HuH-7.5 (cell line): ENCODE data around the gene PIEZO2.
"Not testable (repeated sequence)": the region's sequence is repeated elsewhere in the genome, so short reads cannot be mapped to it uniquely, and the experiment has no call there.

Experiments used
- DNase-seq: peaks from one replicate; pipeline ENCODE4 v3.0.0; 2011; ENCODE audit warnings: low spot score

Gene PIEZO2

GRCh38 chr18:11149441-11150270 lies at the start of gene PIEZO2:
PIEZO2 (minus strand) TSS chr18:11149569; CDS start chr18:11148588, 981 bp downstream.
- DNase-seq = peak; percentile 91

DNA sequence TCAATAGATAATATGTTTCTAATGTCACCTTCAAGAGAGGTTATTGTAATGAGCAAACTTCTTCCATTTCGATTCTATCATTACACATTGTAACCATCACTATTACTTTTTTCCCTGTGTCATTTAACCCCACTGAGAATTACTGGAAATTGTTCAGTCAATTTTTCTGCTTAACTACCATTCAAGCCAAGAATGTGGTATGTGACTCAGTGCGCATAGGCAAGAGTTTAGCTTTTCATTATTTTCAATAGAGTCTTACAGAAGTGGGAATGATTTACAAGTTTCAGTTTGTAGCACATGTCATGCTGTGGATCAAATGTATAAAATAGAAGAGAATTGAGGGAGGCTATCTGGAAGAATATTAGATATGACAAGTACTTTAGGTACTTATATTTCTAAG lies 34.3 kb upstream of the PIEZO2 start:
- DNase-seq = no peak

DNA sequence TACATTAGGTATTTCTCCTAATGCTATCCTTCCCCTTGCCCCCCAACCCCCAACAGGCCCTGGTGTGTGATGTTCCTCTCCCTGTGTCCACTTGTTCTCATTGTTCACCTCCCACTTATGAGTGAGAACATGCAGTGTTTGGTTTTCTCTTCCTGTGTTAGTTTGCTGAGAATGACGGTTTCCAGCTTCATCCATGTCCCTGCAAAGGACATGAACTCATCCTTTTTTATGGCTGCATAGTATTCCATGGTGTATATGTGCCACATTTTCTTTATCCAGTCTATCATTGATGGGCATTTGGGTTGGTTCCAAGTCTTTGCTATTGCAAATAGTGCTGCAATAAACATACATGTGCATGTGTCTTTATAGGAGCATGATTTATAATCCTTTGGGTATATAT lies 32.3 kb upstream of the PIEZO2 start:
- DNase-seq = not testable (repeated sequence)

GRCh38 chr18:11179959-11180519 lies 30.7 kb upstream of the PIEZO2 start:
- no peak for DNase-seq

DNA sequence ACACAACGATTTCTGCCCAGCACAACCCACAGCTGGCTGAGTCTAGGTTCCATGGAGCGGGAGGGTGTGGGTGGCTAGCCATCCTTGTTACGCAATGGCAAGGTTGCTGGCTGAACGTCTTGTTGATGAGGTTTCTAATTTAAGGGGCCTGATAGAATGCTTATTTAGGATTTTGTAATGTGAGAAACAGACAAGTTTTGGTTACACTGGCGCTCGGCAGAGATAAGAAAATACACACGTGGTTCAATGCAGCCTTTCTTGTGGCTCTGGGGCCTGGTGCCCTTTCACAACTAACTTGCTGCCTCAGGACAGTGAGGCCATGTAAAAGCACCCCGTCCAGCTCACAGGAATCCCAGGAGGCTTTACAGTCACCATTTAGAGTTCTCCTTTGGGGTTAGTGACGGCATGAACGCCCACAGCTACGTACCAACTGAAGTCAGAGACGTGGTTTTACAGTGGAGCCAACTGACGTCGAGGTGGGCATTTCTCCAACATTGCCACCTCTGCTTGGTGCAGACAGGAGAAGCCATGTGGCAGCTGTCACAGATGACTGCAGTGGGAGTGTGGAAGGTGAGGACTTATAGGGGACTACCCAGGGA lies 29.7 kb upstream of the PIEZO2 start:
- DNase-seq = no peak

DNA sequence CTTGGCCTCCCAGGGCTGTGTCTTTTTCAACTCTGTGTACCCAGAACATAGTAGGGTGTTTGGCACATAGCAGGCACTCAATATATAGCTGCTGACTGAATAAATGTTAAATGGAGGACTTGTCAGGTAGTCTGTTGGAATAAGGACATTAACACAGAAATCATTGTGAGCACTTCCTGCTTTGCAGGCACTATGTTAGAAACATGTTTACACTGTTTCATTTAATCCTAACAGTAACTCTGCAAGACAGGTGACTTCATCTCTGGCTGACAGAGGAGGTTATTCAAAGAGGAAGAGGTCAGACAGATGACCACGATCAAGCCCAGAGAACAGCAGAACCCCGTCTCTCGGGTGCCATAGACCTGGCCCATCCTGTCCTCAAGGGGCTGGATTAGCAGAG lies 28.0 kb upstream of the PIEZO2 start:
- peak; percentile 39 for DNase-seq

- DNase-seq = no peak
These were observed 27.1 kb upstream of the PIEZO2 start for GRCh38 chr18:11176481-11176881.

DNA sequence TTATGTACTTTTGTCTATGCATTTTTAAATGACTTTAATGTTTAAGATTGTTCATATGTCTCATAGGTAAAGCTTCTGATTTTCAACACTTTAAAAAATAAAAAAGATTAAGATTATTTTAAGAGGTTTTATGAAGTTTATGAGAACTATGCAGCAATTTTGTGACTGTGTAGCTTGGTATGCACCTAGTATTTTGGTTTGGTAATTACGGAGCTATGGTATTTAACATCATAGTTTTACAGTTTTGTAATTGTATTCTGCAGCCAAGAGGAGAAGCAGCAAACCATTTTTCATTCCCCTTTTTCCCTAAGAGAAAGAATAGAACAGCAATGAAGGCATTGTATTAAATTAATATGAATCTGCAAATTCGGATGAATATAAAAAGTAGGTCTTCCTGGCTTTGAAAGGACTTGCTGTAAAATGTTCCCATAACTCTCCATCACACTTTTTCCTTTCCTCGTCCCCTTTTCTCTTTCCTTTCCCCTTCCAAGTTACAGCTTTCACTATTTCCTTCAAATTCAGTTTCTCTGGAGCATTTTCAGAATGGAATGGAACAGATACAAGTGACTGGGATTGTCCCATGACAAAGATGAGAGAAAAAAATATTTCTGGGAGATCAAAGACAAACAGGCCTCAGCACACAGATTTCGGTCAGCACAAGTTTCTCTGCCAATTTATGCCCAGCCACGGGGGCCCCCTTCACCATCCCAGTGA lies 26.1 kb upstream of the PIEZO2 start:
- DNase-seq = no peak

- DNase-seq = not testable (repeated sequence)
These were observed 24.8 kb upstream of the PIEZO2 start for GRCh38 chr18:11174179-11174578.

DNA sequence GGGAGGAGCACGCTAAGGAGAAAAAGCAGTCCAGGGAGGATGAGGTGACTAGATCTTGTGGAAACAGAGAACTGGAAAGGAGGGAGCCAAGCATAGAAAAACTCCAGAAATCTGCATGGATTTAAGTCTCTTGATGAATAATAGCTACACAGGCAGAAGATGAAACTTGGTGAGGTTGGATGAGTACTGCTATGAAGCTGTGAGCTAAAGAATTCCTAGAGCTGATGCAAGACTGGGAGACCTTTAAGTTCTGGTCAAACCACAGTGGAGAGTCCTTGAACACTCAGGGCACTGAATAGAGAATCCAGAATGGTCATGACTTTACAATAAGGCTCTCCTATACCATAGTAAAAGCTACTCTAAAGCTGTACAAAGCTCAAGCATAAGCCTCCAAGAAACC lies 18.4 kb upstream of the PIEZO2 start:
- no peak for DNase-seq

DNA sequence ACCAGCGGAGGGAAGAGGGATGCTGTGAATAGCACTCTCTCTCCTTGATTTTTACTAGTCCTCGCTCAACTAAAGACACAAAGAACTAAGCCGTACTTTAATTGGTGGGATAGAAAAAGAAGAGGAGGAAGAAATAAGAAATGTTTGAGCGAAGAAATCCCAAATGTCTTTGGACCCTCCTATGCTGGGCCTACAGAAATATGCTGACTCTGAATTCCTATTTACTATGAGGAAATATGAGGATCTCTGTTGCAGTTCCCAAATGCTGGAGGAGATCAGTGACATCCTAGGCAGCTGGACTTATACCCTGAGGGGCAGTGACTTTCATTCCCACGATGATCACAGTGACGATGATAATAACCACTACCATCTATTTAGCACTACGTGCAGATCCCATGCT lies 16.6 kb upstream of the PIEZO2 start:
- no peak for DNase-seq

- no peak for DNase-seq
These were observed 15.8 kb upstream of the PIEZO2 start for GRCh38 chr18:11165138-11165537.

- DNase-seq = no peak
These were observed 14.3 kb upstream of the PIEZO2 start for GRCh38 chr18:11163665-11164064.

GRCh38 chr18:11162889-11163288 lies 13.5 kb upstream of the PIEZO2 start:
- DNase-seq = no peak

- DNase-seq = no peak
These were observed 13.1 kb upstream of the PIEZO2 start for GRCh38 chr18:11162462-11162861.

DNA sequence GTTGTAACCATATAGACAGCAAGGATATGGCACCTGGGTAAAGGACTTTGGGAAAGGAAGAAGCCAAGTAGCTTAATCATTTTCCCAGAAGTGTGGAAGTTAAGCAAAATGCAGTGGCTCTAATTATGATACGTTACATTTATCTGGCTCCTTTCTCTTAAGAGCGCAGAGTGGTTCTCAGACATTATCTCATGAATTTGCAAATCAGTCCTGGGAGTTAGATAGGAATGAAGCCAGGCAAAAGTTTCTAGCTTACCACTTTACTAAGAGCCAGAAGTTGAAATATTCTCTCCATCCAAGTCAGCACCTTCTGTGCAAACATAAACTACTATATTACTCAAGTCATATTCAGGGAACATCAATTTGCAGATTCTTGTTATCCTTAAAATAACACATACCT lies 10.9 kb upstream of the PIEZO2 start:
- DNase-seq = no peak

DNA sequence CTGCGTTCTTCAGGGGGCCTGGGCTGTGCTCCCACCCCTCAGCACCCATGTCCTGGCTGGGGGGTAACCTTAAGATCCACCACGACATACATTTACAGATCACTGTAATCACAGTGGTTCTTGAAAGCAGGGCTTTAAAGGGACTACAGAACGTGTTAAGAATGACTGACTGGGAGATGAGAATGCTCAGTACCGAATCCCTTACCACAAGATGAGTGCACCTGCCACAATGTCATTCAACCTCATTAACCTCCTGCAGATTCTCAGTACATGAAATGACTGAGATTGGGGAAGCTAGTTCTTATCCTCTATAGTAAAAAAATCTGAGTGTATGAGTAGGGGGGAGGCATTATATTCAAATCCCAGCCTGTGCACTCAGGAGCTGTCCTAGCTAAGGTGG lies 10.5 kb upstream of the PIEZO2 start:
- no peak for DNase-seq

GRCh38 chr18:11156978-11157377 lies 7.6 kb upstream of the PIEZO2 start:
- no peak for DNase-seq

DNA sequence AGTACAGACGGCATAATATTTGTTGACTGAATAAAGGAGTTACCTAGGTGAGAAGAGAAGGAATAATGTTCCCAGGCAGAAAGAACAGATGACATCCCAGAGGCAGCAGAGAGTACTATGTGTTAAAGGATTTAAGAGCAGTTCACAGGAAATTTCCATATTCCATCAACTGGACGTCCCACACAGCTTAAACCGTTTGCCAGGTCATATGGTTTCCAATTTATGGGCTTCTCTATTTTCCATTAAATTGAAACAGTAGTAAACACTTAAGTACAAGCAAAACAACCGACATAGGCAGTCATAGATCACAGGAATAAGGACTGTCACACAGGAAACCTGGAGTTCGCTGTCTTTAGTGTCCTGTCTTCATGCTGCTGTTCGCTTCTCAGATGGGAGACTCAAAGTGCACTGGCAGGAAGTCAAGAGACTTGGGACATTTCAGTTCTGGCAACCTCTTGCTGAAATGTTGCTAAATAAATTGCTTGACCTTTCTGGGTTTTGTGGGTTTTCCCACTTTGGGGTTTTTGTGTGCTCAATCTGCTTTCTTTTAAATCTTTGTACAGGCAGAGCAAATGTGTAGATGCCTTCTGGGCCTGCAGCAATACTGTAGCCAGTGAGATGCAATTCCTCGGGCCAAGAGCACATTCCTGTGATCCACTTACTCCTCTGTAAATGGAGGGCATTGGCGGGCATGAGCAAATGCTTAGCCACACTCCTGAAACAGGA lies 5.8 kb upstream of the PIEZO2 start:
- DNase-seq = no peak

GRCh38 chr18:11154368-11154989 lies 5.1 kb upstream of the PIEZO2 start:
- peak; percentile 81 for DNase-seq

- DNase-seq = no peak
These were observed 3.7 kb upstream of the PIEZO2 start for GRCh38 chr18:11153097-11153496.

DNA sequence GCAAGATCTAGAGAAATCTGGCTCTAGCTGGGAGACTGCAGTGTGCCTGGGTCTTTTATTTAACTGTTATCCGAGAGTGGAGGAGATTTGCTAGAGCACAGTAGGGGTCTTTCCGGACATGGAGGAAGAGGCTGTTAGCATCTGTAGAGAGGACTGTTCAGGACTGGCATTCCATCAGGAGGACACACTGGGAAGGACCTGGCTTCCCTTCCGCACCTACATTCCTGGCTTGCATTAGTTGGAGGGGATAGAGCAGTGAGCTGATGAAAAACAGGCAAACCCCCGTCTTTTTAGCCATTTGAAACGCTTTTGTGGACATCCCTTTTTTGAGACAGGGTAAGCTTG lies 874 bp upstream of the PIEZO2 start:
- no peak for DNase-seq
